Stimulated activated CD4-positive, alpha-beta T cell treated with anti-CD3 and anti-CD28 coated beads, Interleukin-15, amount 100 ng/mL, for 24 hours (primary cell): Measurements from ENCODE around the gene KCNJ5.

Experiments
- DNase-seq: peaks from one replicate; pipeline ENCODE4 v3.0.0-alpha.2; 2020

KCNJ5 gene

DNA sequence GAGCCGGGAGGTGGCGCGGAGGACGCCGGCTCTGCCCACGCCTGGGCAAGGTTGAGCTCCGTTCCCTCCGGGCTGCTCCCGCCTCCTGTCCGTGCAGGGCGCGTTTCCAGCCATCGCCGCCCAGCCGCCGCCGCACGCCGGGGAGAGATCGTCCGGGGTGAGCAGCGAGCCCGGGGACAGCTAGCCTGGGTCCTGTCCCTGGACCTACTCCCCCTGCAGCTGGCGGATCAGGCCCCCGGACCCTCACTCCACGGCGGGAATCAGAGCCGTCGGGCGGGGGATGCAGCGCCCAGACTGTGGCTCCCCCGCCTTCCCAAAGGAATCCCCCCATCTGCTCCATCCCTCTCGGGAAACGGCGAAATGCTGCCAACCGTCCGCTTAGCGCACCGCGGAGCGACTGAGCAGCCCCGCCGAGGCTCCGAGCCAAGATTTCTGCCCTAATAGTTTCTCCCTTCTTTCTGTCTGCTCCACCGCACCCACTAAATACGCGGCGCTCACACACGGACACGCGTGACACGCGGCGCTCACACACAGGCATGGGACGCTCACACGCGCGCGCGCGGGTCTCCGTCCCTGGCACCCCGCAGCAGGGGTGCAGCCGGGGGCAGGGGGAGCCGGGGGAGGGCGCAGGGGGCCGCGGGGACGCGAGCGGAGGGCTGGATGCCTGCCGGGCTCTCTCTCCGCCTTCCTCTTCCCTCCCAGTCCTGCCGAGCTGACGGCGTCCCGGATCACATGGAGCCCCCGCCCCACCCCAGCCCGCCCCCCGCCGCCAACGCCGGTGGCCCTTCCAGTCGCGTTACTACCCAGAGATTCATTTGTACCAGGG lies at the start of gene KCNJ5:
TSS of gene KCNJ5 (plus strand) at position 814 of the 826 bp plus-strand sequence. CDS start 19,918 bp downstream, outside the sequence.
- DNase-seq: peak; percentile 40

DNA sequence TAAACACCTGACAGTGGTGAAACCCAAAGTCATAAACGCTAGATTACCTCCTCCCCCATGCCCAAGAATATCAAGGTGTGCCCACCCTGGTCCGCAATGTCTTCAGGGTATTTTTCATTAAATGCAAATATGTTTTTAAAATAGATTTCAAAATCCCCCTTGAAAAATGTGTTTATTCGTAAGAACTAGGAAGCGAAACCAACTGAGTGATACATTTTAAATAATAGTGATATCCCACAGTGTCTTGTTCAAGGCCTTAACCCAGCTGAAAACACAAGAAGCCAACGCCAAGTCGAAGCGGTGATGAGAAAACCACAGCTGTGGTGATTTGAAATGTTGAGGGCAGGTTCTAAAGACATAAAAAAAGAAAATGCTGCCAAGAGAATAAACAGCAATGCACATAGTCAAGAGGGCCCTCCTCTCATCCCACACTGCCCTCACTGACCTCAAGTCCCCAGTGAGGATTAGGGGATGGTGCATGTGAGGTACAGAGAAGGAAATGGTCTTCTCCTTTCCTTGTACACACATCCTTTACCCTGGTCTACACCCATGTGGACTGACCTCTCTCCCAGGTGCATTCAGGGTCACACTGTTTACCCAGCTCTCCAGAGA lies 49.6 kb upstream of the KCNJ5 start:
- DNase-seq: no peak

DNA sequence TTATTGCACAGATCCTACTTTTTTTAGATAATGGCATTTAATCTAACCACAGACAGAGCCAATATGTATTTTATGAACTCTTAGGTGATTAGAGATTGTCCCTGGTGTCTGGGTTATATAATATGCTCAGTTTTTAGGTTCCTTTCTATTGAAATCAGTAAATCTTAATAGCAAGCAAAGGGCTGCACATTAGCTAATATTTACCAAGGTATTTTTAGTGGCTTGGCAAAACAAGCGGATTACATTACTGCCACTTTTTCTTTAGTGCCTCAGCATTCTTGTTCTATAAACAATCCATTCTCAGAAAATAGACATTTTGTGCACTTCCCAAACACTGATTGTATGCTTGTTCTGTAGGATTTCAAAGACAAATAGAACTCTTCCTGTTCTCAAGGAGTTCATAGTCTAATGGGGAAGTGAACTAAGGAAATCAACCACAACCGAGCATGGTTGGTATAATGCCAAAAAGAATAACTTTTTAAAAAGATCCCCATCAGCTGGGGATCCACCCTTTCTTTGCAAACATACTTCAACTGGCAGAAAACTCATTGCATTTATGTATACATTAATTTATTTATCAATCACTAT lies 47.9 kb upstream of the KCNJ5 start:
- no peak for DNase-seq

DNA sequence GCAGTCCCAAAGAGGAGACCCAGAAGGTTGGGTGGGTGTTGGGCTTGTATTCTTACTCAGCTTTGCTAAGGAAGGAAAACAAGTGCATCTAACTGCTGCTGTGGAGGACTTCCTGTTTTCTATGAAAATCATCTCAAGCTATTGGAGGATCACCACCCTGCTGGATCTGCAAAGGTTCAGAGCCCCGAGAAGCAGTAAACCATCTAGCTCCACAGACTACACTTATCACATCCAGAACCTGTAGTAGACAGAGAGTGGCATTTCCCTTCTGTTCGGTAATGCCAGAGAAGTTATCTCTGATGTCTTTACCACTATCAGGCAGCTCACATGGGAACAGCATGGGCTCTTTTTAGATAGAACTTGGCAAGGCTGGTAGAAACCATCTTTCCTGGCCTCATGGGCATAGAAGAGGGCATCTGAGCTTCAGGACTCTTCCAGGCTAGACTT lies 45.8 kb upstream of the KCNJ5 start:
- no peak for DNase-seq

DNA sequence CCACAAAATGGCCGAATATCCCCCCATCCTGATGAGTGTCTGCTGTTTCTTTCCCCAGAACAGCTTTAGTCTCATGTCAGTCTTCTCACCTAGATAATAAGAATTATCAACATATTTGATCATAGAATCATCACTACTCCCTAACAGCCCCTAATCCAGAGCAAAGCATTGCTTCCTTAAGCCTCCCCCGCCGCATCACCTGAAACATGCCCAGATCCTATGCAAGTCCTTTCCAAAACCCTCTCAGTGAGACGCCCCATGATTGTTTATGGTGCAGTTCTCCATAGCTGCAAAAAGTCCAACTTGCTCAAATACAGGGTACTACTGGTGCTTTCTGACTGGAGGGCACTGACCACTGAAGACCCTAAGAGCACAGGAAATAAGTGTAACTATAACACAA lies 44.2 kb upstream of the KCNJ5 start:
- no peak for DNase-seq

- DNase-seq: peak; percentile 77
These were observed 42.2 kb upstream of the KCNJ5 start for GRCh38 chr11:128848815-128849455.

GRCh38 chr11:128852327-128853023 lies 38.7 kb upstream of the KCNJ5 start:
- no peak for DNase-seq

DNA sequence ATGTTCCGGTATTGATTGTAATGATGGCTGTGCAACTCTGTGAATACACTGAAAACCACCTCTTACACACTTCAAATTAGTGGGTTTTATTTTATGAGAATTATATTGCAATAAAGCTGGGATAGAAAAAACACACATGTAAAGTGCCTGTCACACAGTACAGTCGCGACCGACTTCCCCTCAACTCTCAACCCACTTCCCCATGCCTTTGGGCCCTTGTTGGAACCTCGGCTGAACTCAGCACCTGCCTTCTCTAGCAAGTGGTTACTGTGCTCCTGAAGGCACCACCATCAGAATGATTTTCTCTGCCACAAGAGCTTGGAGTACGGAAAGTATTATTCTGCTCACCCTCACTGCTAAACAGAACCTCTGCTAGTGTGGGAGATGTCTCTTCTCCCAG lies 37.6 kb upstream of the KCNJ5 start:
- DNase-seq: no peak

GRCh38 chr11:128854841-128855240 lies 36.3 kb upstream of the KCNJ5 start:
- DNase-seq: no peak

- DNase-seq: no peak
These were observed 34.9 kb upstream of the KCNJ5 start for GRCh38 chr11:128856241-128856640.

DNA sequence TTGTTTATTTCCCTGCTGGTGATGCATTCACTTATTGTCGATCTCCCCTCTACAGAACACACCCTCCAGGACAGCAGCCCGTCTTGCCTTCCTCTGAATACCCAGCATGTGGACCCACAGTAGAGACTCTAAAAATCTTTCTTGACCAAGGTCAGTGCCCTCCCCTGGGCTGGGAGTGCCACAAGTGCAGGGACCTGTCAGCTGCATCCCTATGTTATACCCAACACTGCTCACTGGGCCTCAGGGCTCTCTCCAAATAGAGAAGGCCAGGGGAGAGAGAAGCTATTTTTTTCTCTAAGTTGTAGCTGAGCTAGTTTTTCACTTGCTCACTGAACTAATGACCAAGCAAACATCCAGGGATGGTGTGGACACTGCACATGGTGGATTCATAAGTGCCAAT lies 33.8 kb upstream of the KCNJ5 start:
- no peak for DNase-seq

DNA sequence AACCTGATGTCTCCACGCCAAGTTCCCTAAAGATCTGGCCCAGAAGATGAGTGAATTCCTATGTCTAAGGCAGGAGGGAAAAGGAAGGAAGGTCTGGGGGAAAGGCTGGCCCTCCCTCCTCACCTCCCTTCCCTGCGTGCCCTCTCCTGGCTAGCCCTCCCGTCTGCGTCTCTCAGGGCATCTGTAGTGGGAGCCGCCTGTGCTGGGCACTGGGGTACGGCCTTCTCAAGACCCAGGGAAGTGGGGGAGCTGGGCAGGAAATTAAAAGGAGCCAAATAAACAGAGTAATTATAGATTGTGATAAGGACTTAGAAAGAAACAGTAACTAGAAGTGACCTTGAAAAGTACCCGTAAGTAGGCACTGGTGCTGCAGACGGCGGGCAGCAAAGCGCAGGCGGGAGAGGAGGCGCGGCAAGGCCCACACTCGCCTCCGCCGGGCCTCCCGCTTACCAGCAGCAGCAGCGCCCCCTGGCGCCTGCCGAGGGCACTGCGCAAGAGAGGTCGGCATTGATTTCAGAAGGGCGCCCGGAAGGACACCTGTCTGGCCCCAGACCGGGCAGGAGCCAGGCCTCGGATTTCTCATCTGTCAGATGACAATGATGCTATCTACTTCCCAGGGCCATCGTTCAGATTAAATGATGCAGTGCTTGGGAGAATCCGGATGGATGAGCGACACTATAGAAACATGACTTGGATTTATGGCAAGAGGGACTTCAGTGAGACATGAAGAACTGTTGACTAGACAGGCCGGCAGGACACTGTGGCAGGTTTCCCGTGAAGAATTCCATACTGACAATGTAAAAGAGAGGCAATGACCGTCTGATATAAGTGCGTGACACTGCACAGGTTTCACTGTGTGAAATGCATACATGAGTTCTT lies 31.4 kb upstream of the KCNJ5 start:
- peak; percentile 86 for DNase-seq

DNA sequence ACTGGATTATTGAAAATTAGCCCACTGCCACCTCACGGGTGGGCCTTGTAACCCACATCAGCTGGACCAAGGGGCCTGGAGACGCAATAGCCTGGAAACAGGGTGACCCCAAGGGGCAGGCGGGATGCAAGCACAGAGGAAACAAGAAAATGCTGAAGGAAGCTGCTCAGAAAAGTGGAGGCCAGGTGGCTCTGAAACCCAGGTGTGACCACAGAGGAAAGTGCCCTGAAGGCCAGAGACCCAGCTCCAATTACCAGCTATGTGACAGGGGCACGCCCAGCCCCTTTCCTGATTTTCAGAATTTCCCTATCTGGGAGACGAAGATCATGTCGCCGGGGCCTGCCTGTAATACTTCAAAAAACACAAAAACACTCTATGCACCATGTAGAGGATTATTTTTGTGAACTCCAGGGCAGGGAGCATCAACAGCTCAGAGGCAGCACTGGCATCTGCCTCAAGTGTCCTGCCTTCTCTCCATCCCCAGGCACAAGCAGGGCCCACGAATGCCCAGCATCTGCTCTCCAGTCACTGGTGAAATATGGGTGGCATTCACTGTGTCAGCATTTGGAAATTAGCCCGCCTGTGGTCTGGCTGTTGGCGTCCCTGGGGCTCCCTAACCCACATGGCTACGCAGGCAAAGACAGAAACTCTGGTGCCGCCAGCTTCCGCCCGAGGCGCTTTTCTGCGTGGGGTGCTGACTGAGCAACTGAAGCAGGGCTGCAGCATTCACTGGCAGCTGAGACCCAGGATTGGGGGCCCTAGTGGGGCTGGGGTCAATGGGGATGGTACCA lies 30.4 kb upstream of the KCNJ5 start:
- DNase-seq: no peak

- no peak for DNase-seq
These were observed 28.8 kb upstream of the KCNJ5 start for GRCh38 chr11:128862406-128862805.

GRCh38 chr11:128862908-128863660 lies 28.1 kb upstream of the KCNJ5 start:
- DNase-seq: no peak

GRCh38 chr11:128865490-128865889 lies 25.7 kb upstream of the KCNJ5 start:
- DNase-seq: no peak

GRCh38 chr11:128867277-128867676 lies 23.9 kb upstream of the KCNJ5 start, which contains the start of gene KCNJ1:
Gene KCNJ1, minus strand, starts transcription at chr11:128867296. Its CDS starts 27,053 bp downstream, at chr11:128840243.
- peak; percentile 25 for DNase-seq

DNA sequence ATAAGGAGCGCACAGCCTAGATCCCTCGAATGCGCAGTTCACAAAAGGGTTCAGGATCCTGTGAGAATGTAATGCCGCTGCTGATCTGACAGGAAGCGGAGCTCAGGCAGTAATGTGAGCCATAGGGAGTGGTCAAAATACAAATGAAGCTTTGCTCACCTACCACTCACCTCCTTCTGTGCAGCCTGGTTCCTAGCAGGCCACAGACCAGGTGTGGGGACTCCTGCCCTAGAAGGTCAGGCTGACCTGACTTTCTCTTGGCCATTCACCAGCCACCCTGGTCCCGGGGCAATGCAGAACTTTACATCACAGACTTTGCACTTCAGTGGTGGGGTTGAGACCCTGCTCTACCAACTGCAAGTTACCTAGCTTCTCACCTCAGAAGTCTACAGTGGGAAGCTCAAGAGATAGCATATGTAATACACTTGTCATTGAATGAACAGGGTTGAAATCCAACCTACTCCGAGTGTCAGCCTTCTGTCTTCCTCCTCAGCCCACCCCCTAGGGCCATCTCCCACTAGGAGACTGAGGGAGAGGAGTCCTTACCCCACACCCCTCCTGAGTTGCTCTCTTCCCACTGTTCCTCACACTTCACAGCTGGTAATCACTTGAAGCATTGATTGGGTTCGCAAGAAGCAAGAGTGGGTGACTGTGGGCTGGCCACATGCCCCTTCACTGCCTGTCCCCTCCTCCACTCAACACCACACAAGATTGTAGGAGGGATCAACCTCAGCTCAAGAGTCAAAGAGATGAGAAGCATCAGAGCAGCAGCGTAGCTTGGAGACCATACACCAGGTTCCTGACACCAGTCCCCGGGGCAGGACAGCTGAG lies 22.1 kb upstream of the KCNJ5 start:
- DNase-seq: peak; percentile 49

DNA sequence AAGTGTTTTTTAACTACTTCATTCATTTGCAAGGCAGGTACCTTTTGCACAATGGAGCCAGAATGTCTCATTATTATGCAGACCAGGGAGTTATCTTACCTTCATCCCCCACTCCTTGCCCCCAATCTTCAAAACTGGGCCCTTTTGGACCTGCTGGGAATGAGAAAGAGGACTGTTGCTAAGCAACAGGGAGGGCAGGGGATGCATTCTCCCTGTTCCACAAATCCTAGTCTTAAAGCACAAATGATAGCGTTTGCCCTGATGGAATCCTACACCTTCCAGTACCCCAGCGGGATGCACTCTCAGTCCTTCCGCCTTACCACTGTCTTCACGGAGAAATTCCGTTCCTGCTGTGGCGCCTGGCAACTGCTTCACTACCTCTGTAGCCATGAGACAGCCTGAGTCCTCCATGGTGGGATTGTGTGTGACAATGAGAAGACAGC lies 20.0 kb upstream of the KCNJ5 start:
- no peak for DNase-seq
